GM18951 (cell line): ENCODE measurements around the gene MRC2.

Source experiments
- POLR2A ChIP-seq: IDR thresholded peaks from 4 replicates; pipeline ENCODE4 v1.6.1; 2011; ENCODE audit warnings: mild to moderate bottlenecking; ENCODE audit not compliant: insufficient read length, insufficient read depth; ENCODE audit errors: extremely low read depth
- in situ Hi-C: fragments of 300-500 bp; cut with MboI; formaldehyde crosslinking; loops from one replicate; pipeline ENCODE4 v1.12.0; 2022; ENCODE audit warnings: low sequenced_read_pairs, mixed read lengths, inconsistent platforms; ENCODE audit not compliant: unreplicated experiment

The MRC2 gene

DNA sequence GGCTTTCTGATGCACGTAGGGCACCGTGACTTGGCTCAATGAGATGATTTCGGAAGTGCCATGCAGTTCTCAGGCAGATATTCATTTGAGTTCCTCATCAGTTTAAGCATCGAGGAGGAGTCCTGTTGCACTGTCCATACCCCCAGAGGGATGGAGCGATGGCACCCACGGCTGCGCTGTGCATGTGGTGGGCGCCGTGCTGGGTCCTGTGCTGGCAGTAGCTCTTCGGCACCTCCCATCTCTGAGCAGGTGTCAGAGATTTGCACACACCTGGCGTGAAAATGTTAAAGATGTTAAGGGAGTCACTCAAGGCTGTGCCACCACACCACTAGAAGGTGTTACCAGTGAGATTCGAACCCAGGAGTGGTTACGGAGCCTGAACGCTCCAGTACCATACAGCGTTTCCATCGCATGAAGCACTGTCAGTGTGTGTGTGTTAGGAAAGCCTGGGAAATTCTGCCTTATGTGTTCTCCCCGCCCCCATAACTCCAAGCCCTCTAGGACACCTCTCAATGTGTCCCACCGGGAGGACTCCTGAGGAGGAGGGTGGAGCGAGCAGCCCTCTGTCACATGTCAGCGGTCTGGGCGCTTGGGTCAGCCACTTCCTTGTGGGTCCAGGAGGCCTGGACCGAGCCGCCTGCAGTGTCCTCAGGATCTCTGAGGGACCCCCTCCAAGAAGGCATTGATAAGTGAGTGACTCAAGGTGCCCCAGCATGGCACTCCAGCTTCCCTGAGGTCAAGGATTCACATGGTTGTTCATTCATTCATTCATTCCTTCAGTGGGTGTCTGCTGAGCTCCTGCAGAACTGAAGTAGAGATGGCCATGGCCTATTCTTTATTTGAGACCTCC lies 3.8 kb downstream of the MRC2 start:
- no peak for TF ChIP-seq POLR2A
- in situ Hi-C loops = no loop called here

- in situ Hi-C loops = no loop called here
- no peak for TF ChIP-seq POLR2A
Observed at GRCh38 chr17:62631936-62632924, 4.8 kb downstream of the MRC2 start.

DNA sequence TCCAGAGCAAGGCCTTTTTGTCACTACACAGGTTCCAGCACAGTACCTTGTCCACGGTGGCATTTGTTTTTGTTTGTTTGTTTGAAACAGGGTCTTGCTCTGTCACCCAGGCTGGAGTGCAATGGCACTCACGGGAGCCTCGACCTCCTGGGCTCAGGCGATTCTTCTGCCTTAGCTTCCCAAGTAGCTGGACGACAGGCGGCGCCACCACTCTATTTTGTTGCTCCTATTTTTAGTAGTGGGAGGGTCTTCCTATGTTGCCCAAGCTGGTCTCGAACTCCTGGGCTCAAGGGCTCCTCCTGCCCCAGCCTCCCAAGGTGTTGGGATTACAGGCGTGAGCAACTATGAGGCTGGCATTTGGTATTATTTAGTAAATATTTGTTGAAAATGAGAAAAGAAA lies 10.3 kb downstream of the MRC2 start:
- in situ Hi-C loops = no loop called here
- no peak for TF ChIP-seq POLR2A

GRCh38 chr17:62641153-62641552 lies 13.7 kb downstream of the MRC2 start:
- TF ChIP-seq POLR2A = no peak

DNA sequence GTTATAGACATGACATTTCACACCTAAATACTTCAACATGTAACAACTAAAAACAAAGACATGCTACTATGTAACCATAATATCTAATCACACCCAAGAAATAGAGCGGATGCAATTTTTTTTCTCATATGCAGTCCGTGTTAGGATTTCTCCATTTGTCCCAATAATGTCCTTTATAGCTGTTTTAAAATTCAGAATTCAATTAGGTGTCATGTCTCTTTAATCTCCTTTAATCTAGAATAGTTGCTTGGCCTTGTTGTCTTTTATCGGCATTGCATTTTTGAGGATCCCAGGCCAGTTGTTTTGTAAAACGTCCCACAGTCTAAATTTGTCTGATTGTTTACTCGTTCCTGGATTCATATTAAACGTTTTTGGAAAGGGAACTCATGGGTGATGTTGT lies 14.5 kb downstream of the MRC2 start:
- in situ Hi-C loops = no loop called here
- no peak for TF ChIP-seq POLR2A

More at GRCh38 chr17:62641153-62641552, 13.7 kb downstream of the MRC2 start:
- in situ Hi-C loops = no loop called here

DNA sequence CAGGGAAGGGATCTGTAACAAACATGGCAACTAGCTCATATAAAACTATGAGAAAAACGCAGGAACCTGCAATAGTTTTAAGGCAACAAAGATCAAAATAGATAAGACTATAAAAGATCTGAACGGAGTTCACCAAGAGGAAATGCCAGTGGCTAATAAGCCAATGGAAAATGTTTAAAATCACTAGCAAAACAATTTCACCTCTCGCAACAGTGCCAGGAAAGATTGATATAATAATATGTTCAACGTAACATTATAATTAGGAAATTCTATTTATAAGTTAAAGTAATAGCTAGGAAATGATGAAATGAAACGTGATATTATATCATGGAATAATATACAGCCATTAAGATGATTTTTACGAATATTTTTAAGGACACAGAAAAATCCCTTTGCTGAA lies 16.0 kb downstream of the MRC2 start:
- in situ Hi-C loops = no loop called here
- TF ChIP-seq POLR2A = no peak

DNA sequence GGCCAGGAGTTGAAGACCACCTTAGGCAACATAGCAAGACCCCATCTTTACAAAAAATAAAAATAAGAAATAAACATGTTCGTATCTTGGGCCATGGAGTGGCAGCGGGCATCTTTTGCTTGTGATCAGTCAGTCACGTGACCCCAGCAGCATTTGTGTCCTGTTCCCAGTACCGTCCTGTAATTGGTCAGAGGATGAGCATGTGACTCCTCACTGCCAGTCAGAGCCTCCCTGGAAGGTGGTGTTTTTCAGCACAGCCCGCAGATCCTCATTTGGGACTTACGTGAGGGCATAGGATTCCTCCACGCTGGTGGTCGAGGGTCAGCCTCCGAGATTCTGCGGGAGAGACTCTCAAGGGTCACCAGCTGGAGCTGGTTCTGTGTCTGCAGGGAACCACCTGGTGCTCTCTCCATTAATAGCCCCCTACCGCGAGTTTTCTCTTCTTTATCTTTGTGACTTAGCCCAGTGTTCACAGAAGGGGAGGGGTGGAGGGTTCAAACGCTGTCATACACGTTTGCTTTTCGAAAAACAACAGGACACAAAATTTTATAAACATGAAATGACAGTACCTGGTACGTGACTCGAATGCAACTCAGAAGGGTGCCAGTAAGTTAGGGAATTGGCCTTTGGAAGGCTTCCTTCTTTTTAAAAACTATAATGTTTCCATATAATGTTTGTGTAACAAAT lies 17.2 kb downstream of the MRC2 start:
- no peak for TF ChIP-seq POLR2A
- in situ Hi-C loops = no loop called here

GRCh38 chr17:62648251-62648955 lies 20.9 kb downstream of the MRC2 start:
- no peak for TF ChIP-seq POLR2A
- in situ Hi-C loops = no loop called here

DNA sequence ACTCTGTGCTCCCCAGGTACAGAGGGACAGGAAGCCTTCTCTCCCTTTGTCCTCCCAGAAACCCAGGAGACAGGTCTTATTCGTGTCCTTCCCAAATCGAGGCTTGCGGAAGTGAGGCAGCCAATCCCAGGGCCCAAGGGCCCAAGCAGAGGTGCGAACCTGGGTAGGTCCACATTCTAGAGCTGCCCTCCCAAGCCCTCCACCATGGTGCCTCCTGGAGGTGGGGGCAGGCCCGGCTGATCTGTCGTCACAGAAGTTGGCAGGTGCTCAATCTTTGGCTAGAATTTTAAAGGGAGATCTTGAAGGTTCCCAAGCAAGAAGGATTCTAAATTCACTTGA lies 21.5 kb downstream of the MRC2 start:
- in situ Hi-C loops = no loop called here
- no peak for TF ChIP-seq POLR2A

GRCh38 chr17:62649570-62649969 lies 22.1 kb downstream of the MRC2 start:
- in situ Hi-C loops = no loop called here

GRCh38 chr17:62650587-62650986 lies 23.1 kb downstream of the MRC2 start:
- TF ChIP-seq POLR2A = no peak

More at GRCh38 chr17:62649570-62649969, 22.1 kb downstream of the MRC2 start:
- no peak for TF ChIP-seq POLR2A

GRCh38 chr17:62652251-62653001 lies 25.0 kb downstream of the MRC2 start:
- in situ Hi-C loops = no loop called here
- TF ChIP-seq POLR2A = no peak

More at GRCh38 chr17:62650587-62650986, 23.1 kb downstream of the MRC2 start:
- in situ Hi-C loops = no loop called here
